HepG2 (cell line): ENCODE data around the gene AGAP1. TPM values are rescaled to one million over a fixed set of nuclear protein-coding genes. Genes with fewer than 3 reads are reported as not detected.

Source experiments
- ARNT2 ChIP-seq: sonication (generic); formaldehyde crosslinking; IDR thresholded peaks from 2 replicates; pipeline ENCODE4 v1.8.0; 2022; ENCODE audit warnings: mild to moderate bottlenecking, low read depth, missing genetic modification reagents, moderate library complexity
- BRF2 ChIP-seq: sonication (generic); formaldehyde crosslinking; IDR thresholded peaks from 2 replicates; pipeline ENCODE4 v1.8.1; 2022; ENCODE audit warnings: mild to moderate bottlenecking, missing genetic modification reagents
- CERS6 ChIP-seq: sonication (generic); formaldehyde crosslinking; IDR thresholded peaks from 2 replicates; pipeline ENCODE4 v1.5.0; 2020; ENCODE audit warnings: missing genetic modification reagents
- FOXA1 ChIP-seq, 2 experiments: fragments of 450-650 bp in 1 of 2; sonication (generic) in 1 of 2; formaldehyde crosslinking in 1 of 2; IDR thresholded peaks; 2 replicates each; pipeline versions ENCODE4 v1.4.0 to v1.6.1; 2016 to 2020; ENCODE audit warnings: missing genetic modification reagents in 1 of 2
- GATAD2A ChIP-seq: IDR thresholded peaks from 2 replicates; pipeline ENCODE4 v1.6.1; 2016
- HCFC1 ChIP-seq: fragments of 150-350 bp; IDR thresholded peaks from 2 replicates; pipeline ENCODE4 v1.6.1; 2014; ENCODE audit warnings: low read depth, low read length
- HOXA3 ChIP-seq: sonication (generic); formaldehyde crosslinking; IDR thresholded peaks from 2 replicates; pipeline ENCODE4 v1.5.0; 2020; ENCODE audit warnings: missing genetic modification reagents
- HOXA9 ChIP-seq: sonication (generic); formaldehyde crosslinking; IDR thresholded peaks from 2 replicates; pipeline ENCODE4 v1.8.1; 2022; ENCODE audit warnings: missing genetic modification reagents, mild to moderate bottlenecking, moderate library complexity, borderline replicate concordance
- ISX ChIP-seq: sonication (generic); formaldehyde crosslinking; conservative IDR thresholded peaks from 2 replicates; pipeline ENCODE4 v1.5.0; 2020; ENCODE audit warnings: missing genetic modification reagents
- MEIS2 ChIP-seq: sonication (generic); formaldehyde crosslinking; IDR thresholded peaks from 2 replicates; pipeline ENCODE4 v1.9.0; 2021; ENCODE audit warnings: mild to moderate bottlenecking, missing genetic modification reagents
- NFE2L1 ChIP-seq: sonication (generic); formaldehyde crosslinking; IDR thresholded peaks from 2 replicates; pipeline ENCODE4 v1.4.0; 2020; ENCODE audit warnings: missing genetic modification reagents, mild to moderate bottlenecking, borderline replicate concordance
- NFIB ChIP-seq: sonication (generic); formaldehyde crosslinking; IDR thresholded peaks from 2 replicates; pipeline ENCODE4 v1.9.0; 2021; ENCODE audit warnings: missing genetic modification reagents, mild to moderate bottlenecking, borderline replicate concordance
- SP140L ChIP-seq: sonication (generic); formaldehyde crosslinking; IDR thresholded peaks from 2 replicates; pipeline ENCODE4 v1.4.0; 2020; ENCODE audit warnings: missing genetic modification reagents, borderline replicate concordance
- TAF15 ChIP-seq: fragments of 200-400 bp; formaldehyde crosslinking; IDR thresholded peaks from one replicate; pipeline ENCODE4 v1.6.1; 2018; ENCODE audit warnings: mild to moderate bottlenecking, low read depth, low read length; ENCODE audit not compliant: poor library complexity, severe bottlenecking
- ZC3H13 ChIP-seq: sonication (generic); formaldehyde crosslinking; IDR thresholded peaks from 2 replicates; pipeline ENCODE4 v1.8.1; 2023; ENCODE audit warnings: mild to moderate bottlenecking, missing genetic modification reagents, moderate library complexity
- ZEB1 ChIP-seq: IDR thresholded peaks from 2 replicates; pipeline ENCODE4 v1.6.1; 2012; ENCODE audit warnings: mild to moderate bottlenecking, low read depth, inconsistent platforms; ENCODE audit not compliant: insufficient replicate concordance
- ZNF160 ChIP-seq: sonication (generic); formaldehyde crosslinking; IDR thresholded peaks from 2 replicates; pipeline ENCODE4 v1.8.0; 2022; ENCODE audit warnings: mild to moderate bottlenecking, inconsistent platforms, missing genetic modification reagents
- ZNF235 ChIP-seq: sonication (generic); formaldehyde crosslinking; IDR thresholded peaks from 2 replicates; pipeline ENCODE4 v1.8.1; 2023; ENCODE audit warnings: mild to moderate bottlenecking, missing genetic modification reagents, borderline replicate concordance
- ZNF34 ChIP-seq: sonication (generic); formaldehyde crosslinking; IDR thresholded peaks from 2 replicates; pipeline ENCODE4 v1.4.0; 2020; ENCODE audit warnings: mild to moderate bottlenecking, missing genetic modification reagents, borderline replicate concordance
- ZNF350 ChIP-seq: sonication (generic); formaldehyde crosslinking; IDR thresholded peaks from 2 replicates; pipeline ENCODE4 v1.4.0; 2020; ENCODE audit warnings: mild to moderate bottlenecking, low read depth, missing genetic modification reagents, borderline replicate concordance
- ZNF414 ChIP-seq: sonication (generic); formaldehyde crosslinking; IDR thresholded peaks from 2 replicates; pipeline ENCODE4 v1.5.0; 2020; ENCODE audit warnings: missing genetic modification reagents
- ZNF441 ChIP-seq: sonication (generic); formaldehyde crosslinking; IDR thresholded peaks from 2 replicates; pipeline ENCODE4 v1.7.0; 2021; ENCODE audit warnings: missing genetic modification reagents, borderline replicate concordance
- ZNF614 ChIP-seq: IDR thresholded peaks from 2 replicates; pipeline ENCODE4 v1.6.1; 2018; ENCODE audit warnings: missing biosample characterization, missing genetic modification reagents, inconsistent platforms, borderline replicate concordance
- ZNF740 ChIP-seq: sonication (generic); formaldehyde crosslinking; IDR thresholded peaks from 2 replicates; pipeline ENCODE4 v1.4.0; 2020; ENCODE audit warnings: missing genetic modification reagents
- ZSCAN12 ChIP-seq: sonication (generic); formaldehyde crosslinking; IDR thresholded peaks from 2 replicates; pipeline ENCODE4 v1.9.0; 2021; ENCODE audit warnings: mild to moderate bottlenecking, missing genetic modification reagents
- ZSCAN30 ChIP-seq: sonication (generic); formaldehyde crosslinking; IDR thresholded peaks from 2 replicates; pipeline ENCODE4 v1.5.0; 2020; ENCODE audit warnings: mild to moderate bottlenecking, missing genetic modification reagents
- ZSCAN5A ChIP-seq: sonication (generic); formaldehyde crosslinking; IDR thresholded peaks from 2 replicates; pipeline ENCODE4 v1.8.0; 2022; ENCODE audit warnings: mild to moderate bottlenecking, missing genetic modification reagents, borderline replicate concordance
- polyA plus RNA-seq, 8 experiments: library from polyadenylated mRNA; depleted of rRNA in 3 of 8; stranded (reverse) in 7 of 8; unstranded in 1 of 8; fragments of >200 nt; fragmentation: Illumina TruSeq in 4 of 8; extraction: Trizol in 4 of 8; gene quantifications; 2 replicates each; pipeline versions ENCODE4 v1.2.1 to v1.2.3, GENCODE V29; 2011 to 2016; ENCODE audit warnings: low read depth in 4 of 8, missing spikeins in 1 of 8, mixed read lengths in 1 of 8; ENCODE audit not compliant: insufficient read depth in 1 of 8
- total RNA-seq, 5 experiments: library from RNA; depleted of rRNA; stranded (reverse); fragments of >200 nt; fragmentation: Illumina TruSeq; extraction: Trizol; gene quantifications; 2 replicates each; pipeline ENCODE4 v1.2.3, GENCODE V29; 2016; ENCODE audit warnings: low read depth in 1 of 5

Gene AGAP1
- total and polyA plus RNA-seq, 2 of the 13 experiments (the other 11 are each of a cell fraction or from before 2014, with no cell fraction given): 21.2 to 32.7 TPM

- no peak for TF ChIP-seq ZNF350 (CRISPR knock-in tag)
- no peak for TF ChIP-seq TAF15
- TF ChIP-seq ZNF160 (CRISPR knock-in tag): peak; percentile 60; the same call in 1 of the 2 replicates
- no peak for TF ChIP-seq NFE2L1
- TF ChIP-seq ZC3H13 (CRISPR knock-in tag): no peak
- TF ChIP-seq ZNF614 (CRISPR knock-in tag): peak; percentile 83
- TF ChIP-seq ZSCAN30 (CRISPR knock-in tag): no peak
- peak; percentile 98 for TF ChIP-seq FOXA1 (IDR thresholded peaks at IDR 0.05)
- TF ChIP-seq FOXA1 (CRISPR knock-in tag; IDR thresholded peaks at IDR 0.05): peak; percentile 100
- TF ChIP-seq SP140L (CRISPR knock-in tag): 0 out of 2 replicates have a peak, but pooled peaks have one; percentile 61
- peak; percentile 95 for TF ChIP-seq MEIS2 (CRISPR knock-in tag)
- no peak for TF ChIP-seq HCFC1
- TF ChIP-seq ZNF740: no peak
- TF ChIP-seq ARNT2: peak; percentile 79; the same call in 1 of the 2 replicates
- TF ChIP-seq ZEB1: peak; percentile 72
- TF ChIP-seq ZNF34 (CRISPR knock-in tag): no peak
- no peak for TF ChIP-seq ZNF235
- no peak for TF ChIP-seq HOXA9 (CRISPR knock-in tag)
- TF ChIP-seq ISX (CRISPR knock-in tag): 0 out of 2 replicates have a peak, but pooled peaks have one; percentile 56
- no peak for TF ChIP-seq CERS6 (CRISPR knock-in tag)
- TF ChIP-seq HOXA3 (CRISPR knock-in tag): peak; percentile 54; the same call in 1 of the 2 replicates
- TF ChIP-seq ZSCAN5A (CRISPR knock-in tag): peak; percentile 52; the same call in 1 of the 2 replicates
- 0 out of 2 replicates have a peak, but pooled peaks have one; percentile 63 for TF ChIP-seq ZNF414 (CRISPR knock-in tag)
- TF ChIP-seq ZSCAN12 (CRISPR knock-in tag): no peak
- 0 out of 2 replicates have a peak, but pooled peaks have one; percentile 61 for TF ChIP-seq ZNF441
- no peak for TF ChIP-seq BRF2
- TF ChIP-seq NFIB (CRISPR knock-in tag): no peak
- peak; percentile 96 for TF ChIP-seq GATAD2A (CRISPR knock-in tag)
Measured at GRCh38 chr2:236117861-236118269, 624.0 kb downstream of the AGAP1 start (continued).
